K562 (cell line): Measurements from ENCODE around the gene HGD. TPM values are rescaled to one million over a fixed set of nuclear protein-coding genes. Genes with fewer than 3 reads are reported as not detected.

Source experiments
- ATAC-seq: fragments of 200-7000 bp; cut with Tn5 transposase; 3 replicates; pipeline ENCODE4 v1.9.1; 2020; ENCODE audit warnings: moderate library complexity
- BruUV-seq: library from RNA; stranded (reverse); fragments of 400-500 nt; replicated peaks from 2 replicates; lab custom pipeline; 2021; lab: Mats Ljungman, UMichigan
- CTCF ChIA-PET: fragments of 300-600 bp; formaldehyde crosslinking; extraction: SDS; loops from one replicate; lab custom pipeline; 2021; ENCODE audit warnings: low intra/inter-chr PET ratio; lab: Yijun Ruan, JAX
- POLR2A ChIA-PET: fragments of 300-600, 350-650 bp; sonication (Branson Sonifier 250); formaldehyde crosslinking; extraction: SDS; loops from one replicate; lab custom pipeline; 2021; ENCODE audit warnings: antibody characterized with exemption, inconsistent platforms; lab: Yijun Ruan, JAX
- DNase-seq, 4 experiments: peaks; one replicate each; pipeline versions ENCODE4 v3.0.0 to v3.0.0-alpha.2; 2011 to 2018; ENCODE audit warnings: low spot score in 3 of 4, mixed read lengths in 3 of 4; ENCODE audit errors: extremely low read depth in 1 of 4
- FAIRE-seq: peaks from 2 replicates; lab custom pipeline; 2011; peaks lifted over from hg19 to GRCh38; lab: Jason Lieb, UNC
- H2AFZ ChIP-seq: 2 replicates; pipeline ENCODE4 v1.6.0; 2011; ENCODE audit warnings: low read depth, low read length, control low read depth, inconsistent platforms
- H3K27ac ChIP-seq: fragments of 200-600 bp; 3 replicates; pipeline ENCODE4 v1.8.0; 2011; ENCODE audit warnings: low read depth, mild to moderate bottlenecking, control low read depth, inconsistent platforms, low read length, moderate library complexity, mixed read lengths; ENCODE audit errors: extremely low read depth
- H3K27me3 ChIP-seq, 2 experiments: fragments of 300-600 bp in 1 of 2; 2 replicates in 1 of 2; 3 replicates in 1 of 2; pipeline versions ENCODE4 v1.6.0 to v1.8.0; 2011; ENCODE audit warnings: inconsistent platforms in 2 of 2, low read length in 2 of 2, mild to moderate bottlenecking in 1 of 2, mixed read lengths in 1 of 2, moderate library complexity in 1 of 2; ENCODE audit not compliant: control insufficient read depth in 2 of 2, insufficient read depth in 2 of 2
- H3K36me3 ChIP-seq: fragments of 300-600 bp; 3 replicates; pipeline ENCODE4 v1.8.0; 2011; ENCODE audit warnings: mild to moderate bottlenecking, low read length, inconsistent platforms; ENCODE audit not compliant: control insufficient read depth, insufficient read depth
- H3K4me1 ChIP-seq, 2 experiments: fragments of 200-600 bp in 1 of 2; replicated peaks in 1 of 2; 2 replicates in 1 of 2; 3 replicates in 1 of 2; pipeline versions ENCODE4 v1.5.1 to v1.8.0; 2011; ENCODE audit warnings: inconsistent platforms in 2 of 2, low read length in 2 of 2, mild to moderate bottlenecking in 1 of 2, mixed read lengths in 1 of 2, moderate library complexity in 1 of 2; ENCODE audit not compliant: control insufficient read depth in 2 of 2, insufficient read depth in 2 of 2
- H3K4me2 ChIP-seq: 2 replicates; pipeline ENCODE4 v1.6.1; 2011; ENCODE audit warnings: low read length, control low read depth, inconsistent platforms, mixed read lengths; ENCODE audit not compliant: insufficient read depth
- H3K4me3 ChIP-seq: fragments of 200-600 bp; sonication (generic), shearing (Covaris generic); 2 replicates; pipeline ENCODE4 v1.5.1; 2016; ENCODE audit warnings: control low read depth, inconsistent platforms
- H3K79me2 ChIP-seq: fragments of 200-600 bp; 3 replicates; pipeline ENCODE4 v1.8.0; 2011; ENCODE audit warnings: low read length, inconsistent platforms; ENCODE audit not compliant: control insufficient read depth, insufficient read depth
- H3K9ac ChIP-seq, 2 experiments: 2 replicates each; pipeline versions ENCODE4 v1.6.0 to v1.6.1; 2011; ENCODE audit warnings: low read depth in 2 of 2, low read length in 2 of 2, control low read depth in 1 of 2, inconsistent platforms in 1 of 2, mild to moderate bottlenecking in 1 of 2, mixed read lengths in 1 of 2; ENCODE audit not compliant: insufficient read depth in 1 of 2
- H3K9me1 ChIP-seq: one replicate; pipeline ENCODE4 v1.6.0; 2011; ENCODE audit warnings: inconsistent platforms, mild to moderate bottlenecking, low read length, moderate library complexity; ENCODE audit not compliant: control insufficient read depth, insufficient read depth
- H3K9me3 ChIP-seq: replicated peaks from 2 replicates; pipeline ENCODE4 v1.5.1; 2011; ENCODE audit warnings: low read depth, low read length, inconsistent platforms; ENCODE audit not compliant: control insufficient read depth, insufficient read depth
- H4K20me1 ChIP-seq: replicated peaks from 2 replicates; pipeline ENCODE4 v1.6.1; 2011; ENCODE audit warnings: low read length, inconsistent platforms, mixed read lengths; ENCODE audit not compliant: control insufficient read depth, insufficient read depth
- ARID3B ChIP-seq: fragments of 250-450 bp; sonication (Bioruptor Pico); IDR thresholded peaks from 2 replicates; pipeline ENCODE4 v1.4.0; 2020; ENCODE audit warnings: borderline replicate concordance
- BACH1 ChIP-seq: fragments of 200-800 bp; sonication (Bioruptor generic); IDR thresholded peaks from 2 replicates; pipeline ENCODE4 v1.6.1; 2016; ENCODE audit warnings: missing genetic modification characterization, missing compliant biosample characterization
- FIP1L1 ChIP-seq: fragments of 200-400 bp; formaldehyde crosslinking; IDR thresholded peaks from 2 replicates; pipeline ENCODE4 v1.6.1; 2018; ENCODE audit warnings: mild to moderate bottlenecking, low read depth, low read length; ENCODE audit not compliant: poor library complexity, severe bottlenecking
- MYC ChIP-seq, 2 experiments: fragments of 250-450 bp in 1 of 2; sonication (Bioruptor Pico) in 1 of 2; IDR thresholded peaks; 2 replicates each; pipeline versions ENCODE4 v1.5.1 to v1.6.1; 2012 to 2021; ENCODE audit warnings: low read depth in 2 of 2, borderline replicate concordance in 1 of 2, improper control_type of control experiment in 1 of 2, low read length in 1 of 2, mild to moderate bottlenecking in 1 of 2, moderate library complexity in 1 of 2
- NFRKB ChIP-seq: fragments of 450-650 bp; IDR thresholded peaks from 2 replicates; pipeline ENCODE4 v1.6.1; 2016; ENCODE audit warnings: low read depth
- WHSC1 ChIP-seq: IDR thresholded peaks from one replicate; pipeline ENCODE4 v1.6.1; 2012; ENCODE audit warnings: low read length, control low read depth, inconsistent platforms
- ZNF41 ChIP-seq: fragments of 250-450 bp; sonication (Bioruptor Pico); conservative IDR thresholded peaks from 2 replicates; pipeline ENCODE4 v1.4.0; 2020; ENCODE audit warnings: mild to moderate bottlenecking
- WGBS: fragments of 100-300 bp; shearing (Covaris generic); methylation state at CpG from one replicate; pipeline ENCODE4 v1.1.6; 2016; ENCODE audit warnings: low coverage, mixed read lengths; ENCODE audit not compliant: insufficient coverage; ENCODE audit errors: missing lambda C conversion rate; 5-methylcytosine and 5-hydroxymethylcytosine counted together
- in situ Hi-C: fragments of 300-500 bp; cut with MboI; formaldehyde crosslinking; loops from 4 replicates; pipeline ENCODE4 v1.15.0; 2018; ENCODE audit warnings: inconsistent platforms, mixed read lengths
- intact Hi-C: fragments of 100-400 bp; cut with micrococcal nuclease; formaldehyde crosslinking; loops from 2 replicates; pipeline ENCODE4 v1.14.2; 2022
- polyA plus RNA-seq, 8 experiments: library from polyadenylated mRNA; depleted of rRNA in 4 of 8; stranded (reverse) in 5 of 8; unstranded in 3 of 8; fragments of >200 nt; fragmentation: Nextera tagmentation in 2 of 8; fragmentation: Illumina TruSeq in 1 of 8; extraction: Ambion mirVana in 2 of 8; extraction: Trizol in 1 of 8; gene quantifications; 2 replicates each; pipeline versions ENCODE4 v1.2.1 to v1.2.3, GENCODE V29; 2011 to 2014; ENCODE audit warnings: inconsistent platforms in 1 of 8, missing spikeins in 1 of 8
- total RNA-seq, 7 experiments: library from RNA; depleted of rRNA in 6 of 7; stranded (reverse); fragments of >200 nt in 6 of 7; fragmentation: Illumina TruSeq in 2 of 7; extraction: Trizol in 2 of 7; gene quantifications; 2 replicates each; pipeline versions ENCODE4 v1.2.1 to v1.2.3, GENCODE V29; 2011 to 2021; ENCODE audit warnings: low replicate concordance in 1 of 7

Gene HGD
- total and polyA plus RNA-seq, 9 of the 15 experiments (the other 6 are each of a cell fraction or from before 2014, with no cell fraction given), result 0.08 to 0.25 (median 0.17) TPM; not detected in 4

GRCh38 chr3:120622457-120622856, 59.6 kb downstream of the HGD start:
- H3K4me1 ChIP-seq, result peaks cover 0 to 9% of the 10 kb centered on the region in 2 experiments; a peak in 3 of 5 replicates
- H4K20me1 ChIP-seq, result no peaks in the 10 kb centered on the region
- H3K9ac ChIP-seq, result peak overlapping the region in 1 of 2 experiments; percentile 34; a peak in 1 of 4 replicates
- peak overlapping the region; percentile 67; the same call in 1 of the 2 replicates for H2AFZ ChIP-seq
- BruUV-seq, result no TSS peak
- H3K4me2 ChIP-seq, result 0 out of 2 replicates have a peak overlapping the region, but pooled peaks have one; percentile 12
- WGBS, result 13% methylated on average over 1 of the region's 3 CpGs
- ChIA-PET CTCF (interaction anchor here (1.4 to 1.6 kb wide), 2 partner anchors 61 to 172 kb away, joined by 4 read pairs; no protein-coding TSS in a partner anchor), POLR2A (interaction anchor here (0.6 to 1.0 kb wide), 2 partner anchors 19 to 22 kb away, joined by 3 to 7 read pairs; no protein-coding TSS in a partner anchor)
- H3K27ac ChIP-seq, result peak overlapping the region; percentile 70; the same call in 2 of the 3 replicates
- intact Hi-C loops (loop anchor here (2.0 kb wide), 1 partner anchor 120 kb away; the partner anchor contains the start of genes GTF2E1 and RABL3), in situ Hi-C loops (loop anchor here (10.0 kb wide), 1 partner anchor 172 kb away; no protein-coding TSS in a partner anchor)
- no peak for ATAC-seq
- no peaks in the 10 kb centered on the region for H3K36me3 ChIP-seq
- no peak for TF ChIP-seq BACH1 (tag)
- no peak for TF ChIP-seq MYC (IDR thresholded peaks at IDR 0.05; ENCODE audit: low read depth, low read length)
- no peak for TF ChIP-seq MYC (CRISPR knock-in tag; IDR thresholded peaks at IDR 0.05; ENCODE audit: borderline replicate concordance, low read depth)
- TF ChIP-seq NFRKB, result no peak
- no peak for TF ChIP-seq FIP1L1
- no peak for TF ChIP-seq ARID3B
- TF ChIP-seq ZNF41 (CRISPR knock-in tag), result no peak
- no peak for TF ChIP-seq WHSC1
- no peaks in the 10 kb centered on the region for H3K9me3 ChIP-seq
- DNase-seq, result no peak
- H3K27me3 ChIP-seq, result no peaks in the 10 kb centered on the region
- no peak overlapping the region for H3K4me3 ChIP-seq
- FAIRE-seq, result no peak
- H3K79me2 ChIP-seq, result no peaks in the 10 kb centered on the region
- H3K9me1 ChIP-seq, result no peaks in the 10 kb centered on the region
